ENCODE measurements around the gene RABGAP1L.
"Not testable (repeated sequence)": the region's sequence is repeated elsewhere in the genome, so short reads cannot be mapped to it uniquely, and the experiment has no call there.

- TF ChIP-seq CEBPB (IDR thresholded peaks at IDR 0.05; ENCODE audit: low read depth, low read length); CTCF (IDR thresholded peaks at IDR 0.05; ENCODE audit: control extremely low read depth in 1 of 3, insufficient read depth in 1 of 3, low read depth in 1 of 3, low read length in 3 of 3): not testable (repeated sequence)
Measured at GRCh38 chr1:174588618-174589017, 429.3 kb downstream of the RABGAP1L start.

All from H1 (cell line).